ENCODE data around the gene ZNF524. TPM values are rescaled to one million over a fixed set of nuclear protein-coding genes. Genes with fewer than 3 reads are reported as not detected.

ZNF524 gene
- polyA plus RNA-seq, 1 of the 3 experiments (the other 2 are of a cell fraction): 7.3 TPM

DNA sequence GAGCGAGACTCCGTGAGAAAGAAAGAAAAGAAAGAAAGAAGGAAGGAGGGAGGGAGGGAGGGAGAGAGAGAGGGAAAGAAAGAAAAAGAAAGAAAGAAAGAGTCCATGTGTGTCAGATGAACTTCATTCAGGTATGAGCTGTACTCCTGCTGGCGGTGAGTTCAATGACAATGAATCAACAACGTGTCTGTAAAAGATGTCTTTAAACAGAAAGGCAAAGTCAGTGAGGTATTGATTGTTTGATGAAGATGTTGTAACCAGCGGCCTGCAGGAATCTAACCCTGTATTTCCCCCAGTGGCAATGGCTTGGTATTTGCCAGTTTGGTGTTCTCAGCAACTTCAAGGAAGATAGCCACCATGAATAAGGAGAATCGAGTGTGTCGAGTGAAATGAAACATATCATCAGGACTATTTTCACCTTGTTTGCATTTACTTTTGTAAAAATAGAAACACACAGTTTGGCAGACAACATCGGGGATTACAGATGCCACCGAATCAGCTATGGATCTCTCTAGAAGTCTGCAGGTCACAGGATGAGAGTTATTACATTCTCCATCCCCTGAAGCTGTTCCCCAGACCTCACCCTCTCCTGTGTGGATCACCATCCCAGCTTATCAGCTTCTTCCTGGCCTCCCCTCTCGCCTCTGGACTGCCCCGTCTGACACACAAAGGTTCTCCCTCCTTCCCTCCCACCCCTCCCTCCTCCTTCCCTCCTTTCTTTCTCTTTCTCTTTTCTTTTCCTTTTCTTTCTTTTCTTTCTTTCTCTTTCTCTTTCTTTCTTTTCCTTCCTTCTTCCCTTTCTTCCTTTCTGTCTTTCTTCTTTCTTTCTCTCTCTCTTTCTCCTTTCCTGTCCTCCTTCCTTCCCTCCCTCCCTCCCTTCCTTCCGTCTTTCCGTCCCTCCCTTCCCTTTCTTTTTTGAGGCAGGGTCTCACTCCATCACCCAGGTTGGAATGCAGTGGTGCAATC, 46.6 kb upstream of the ZNF524 start:
- H3K9me3 ChIP-seq: no peaks in the 10 kb centered on the region

More for the DNA sequence above, 46.6 kb upstream of the ZNF524 start:
- TF ChIP-seq, protein P1, sequence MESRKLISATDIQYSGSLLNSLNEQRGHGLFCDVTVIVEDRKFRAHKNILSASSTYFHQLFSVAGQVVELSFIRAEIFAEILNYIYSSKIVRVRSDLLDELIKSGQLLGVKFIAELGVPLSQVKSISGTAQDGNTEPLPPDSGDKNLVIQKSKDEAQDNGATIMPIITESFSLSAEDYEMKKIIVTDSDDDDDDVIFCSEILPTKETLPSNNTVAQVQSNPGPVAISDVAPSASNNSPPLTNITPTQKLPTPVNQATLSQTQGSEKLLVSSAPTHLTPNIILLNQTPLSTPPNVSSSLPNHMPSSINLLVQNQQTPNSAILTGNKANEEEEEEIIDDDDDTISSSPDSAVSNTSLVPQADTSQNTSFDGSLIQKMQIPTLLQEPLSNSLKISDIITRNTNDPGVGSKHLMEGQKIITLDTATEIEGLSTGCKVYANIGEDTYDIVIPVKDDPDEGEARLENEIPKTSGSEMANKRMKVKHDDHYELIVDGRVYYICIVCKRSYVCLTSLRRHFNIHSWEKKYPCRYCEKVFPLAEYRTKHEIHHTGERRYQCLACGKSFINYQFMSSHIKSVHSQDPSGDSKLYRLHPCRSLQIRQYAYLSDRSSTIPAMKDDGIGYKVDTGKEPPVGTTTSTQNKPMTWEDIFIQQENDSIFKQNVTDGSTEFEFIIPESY (IDR thresholded peaks at IDR 0.05; ENCODE audit: borderline replicate concordance, low read depth): no peak
- TF ChIP-seq RAD21 (IDR thresholded peaks at IDR 0.05; ENCODE audit: low read length): no peak
- TF ChIP-seq, protein P2, sequence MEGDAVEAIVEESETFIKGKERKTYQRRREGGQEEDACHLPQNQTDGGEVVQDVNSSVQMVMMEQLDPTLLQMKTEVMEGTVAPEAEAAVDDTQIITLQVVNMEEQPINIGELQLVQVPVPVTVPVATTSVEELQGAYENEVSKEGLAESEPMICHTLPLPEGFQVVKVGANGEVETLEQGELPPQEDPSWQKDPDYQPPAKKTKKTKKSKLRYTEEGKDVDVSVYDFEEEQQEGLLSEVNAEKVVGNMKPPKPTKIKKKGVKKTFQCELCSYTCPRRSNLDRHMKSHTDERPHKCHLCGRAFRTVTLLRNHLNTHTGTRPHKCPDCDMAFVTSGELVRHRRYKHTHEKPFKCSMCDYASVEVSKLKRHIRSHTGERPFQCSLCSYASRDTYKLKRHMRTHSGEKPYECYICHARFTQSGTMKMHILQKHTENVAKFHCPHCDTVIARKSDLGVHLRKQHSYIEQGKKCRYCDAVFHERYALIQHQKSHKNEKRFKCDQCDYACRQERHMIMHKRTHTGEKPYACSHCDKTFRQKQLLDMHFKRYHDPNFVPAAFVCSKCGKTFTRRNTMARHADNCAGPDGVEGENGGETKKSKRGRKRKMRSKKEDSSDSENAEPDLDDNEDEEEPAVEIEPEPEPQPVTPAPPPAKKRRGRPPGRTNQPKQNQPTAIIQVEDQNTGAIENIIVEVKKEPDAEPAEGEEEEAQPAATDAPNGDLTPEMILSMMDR (IDR thresholded peaks at IDR 0.05): no peak
- TF ChIP-seq, protein P3, sequence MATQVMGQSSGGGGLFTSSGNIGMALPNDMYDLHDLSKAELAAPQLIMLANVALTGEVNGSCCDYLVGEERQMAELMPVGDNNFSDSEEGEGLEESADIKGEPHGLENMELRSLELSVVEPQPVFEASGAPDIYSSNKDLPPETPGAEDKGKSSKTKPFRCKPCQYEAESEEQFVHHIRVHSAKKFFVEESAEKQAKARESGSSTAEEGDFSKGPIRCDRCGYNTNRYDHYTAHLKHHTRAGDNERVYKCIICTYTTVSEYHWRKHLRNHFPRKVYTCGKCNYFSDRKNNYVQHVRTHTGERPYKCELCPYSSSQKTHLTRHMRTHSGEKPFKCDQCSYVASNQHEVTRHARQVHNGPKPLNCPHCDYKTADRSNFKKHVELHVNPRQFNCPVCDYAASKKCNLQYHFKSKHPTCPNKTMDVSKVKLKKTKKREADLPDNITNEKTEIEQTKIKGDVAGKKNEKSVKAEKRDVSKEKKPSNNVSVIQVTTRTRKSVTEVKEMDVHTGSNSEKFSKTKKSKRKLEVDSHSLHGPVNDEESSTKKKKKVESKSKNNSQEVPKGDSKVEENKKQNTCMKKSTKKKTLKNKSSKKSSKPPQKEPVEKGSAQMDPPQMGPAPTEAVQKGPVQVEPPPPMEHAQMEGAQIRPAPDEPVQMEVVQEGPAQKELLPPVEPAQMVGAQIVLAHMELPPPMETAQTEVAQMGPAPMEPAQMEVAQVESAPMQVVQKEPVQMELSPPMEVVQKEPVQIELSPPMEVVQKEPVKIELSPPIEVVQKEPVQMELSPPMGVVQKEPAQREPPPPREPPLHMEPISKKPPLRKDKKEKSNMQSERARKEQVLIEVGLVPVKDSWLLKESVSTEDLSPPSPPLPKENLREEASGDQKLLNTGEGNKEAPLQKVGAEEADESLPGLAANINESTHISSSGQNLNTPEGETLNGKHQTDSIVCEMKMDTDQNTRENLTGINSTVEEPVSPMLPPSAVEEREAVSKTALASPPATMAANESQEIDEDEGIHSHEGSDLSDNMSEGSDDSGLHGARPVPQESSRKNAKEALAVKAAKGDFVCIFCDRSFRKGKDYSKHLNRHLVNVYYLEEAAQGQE (IDR thresholded peaks at IDR 0.05; ENCODE audit: low read depth, low read length): no peak
- TF ChIP-seq JUND (IDR thresholded peaks at IDR 0.05): no peak
- TF ChIP-seq EZH2phosphoT487 (IDR thresholded peaks at IDR 0.05; ENCODE audit: borderline replicate concordance, low read depth): no peak
- TF ChIP-seq SMC3 (IDR thresholded peaks at IDR 0.05; ENCODE audit: low read depth, low read length): no peak
- TF ChIP-seq, protein P4, sequence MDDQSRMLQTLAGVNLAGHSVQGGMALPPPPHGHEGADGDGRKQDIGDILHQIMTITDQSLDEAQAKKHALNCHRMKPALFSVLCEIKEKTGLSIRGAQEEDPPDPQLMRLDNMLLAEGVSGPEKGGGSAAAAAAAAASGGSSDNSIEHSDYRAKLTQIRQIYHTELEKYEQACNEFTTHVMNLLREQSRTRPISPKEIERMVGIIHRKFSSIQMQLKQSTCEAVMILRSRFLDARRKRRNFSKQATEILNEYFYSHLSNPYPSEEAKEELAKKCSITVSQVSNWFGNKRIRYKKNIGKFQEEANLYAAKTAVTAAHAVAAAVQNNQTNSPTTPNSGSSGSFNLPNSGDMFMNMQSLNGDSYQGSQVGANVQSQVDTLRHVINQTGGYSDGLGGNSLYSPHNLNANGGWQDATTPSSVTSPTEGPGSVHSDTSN (IDR thresholded peaks at IDR 0.05): no peak
- no peak for TF ChIP-seq FOSL2 (IDR thresholded peaks at IDR 0.05; ENCODE audit: borderline replicate concordance, low read depth)
- TF ChIP-seq GATA2 (CRISPR knock-in tag; IDR thresholded peaks at IDR 0.05): no peak
- no peak for TF ChIP-seq SIN3A (IDR thresholded peaks at IDR 0.05; ENCODE audit: borderline replicate concordance, low read depth, low read length)
- TF ChIP-seq, protein P5, sequence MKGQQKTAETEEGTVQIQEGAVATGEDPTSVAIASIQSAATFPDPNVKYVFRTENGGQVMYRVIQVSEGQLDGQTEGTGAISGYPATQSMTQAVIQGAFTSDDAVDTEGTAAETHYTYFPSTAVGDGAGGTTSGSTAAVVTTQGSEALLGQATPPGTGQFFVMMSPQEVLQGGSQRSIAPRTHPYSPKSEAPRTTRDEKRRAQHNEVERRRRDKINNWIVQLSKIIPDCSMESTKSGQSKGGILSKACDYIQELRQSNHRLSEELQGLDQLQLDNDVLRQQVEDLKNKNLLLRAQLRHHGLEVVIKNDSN (IDR thresholded peaks at IDR 0.05; ENCODE audit: borderline replicate concordance, low read depth): no peak
- TF ChIP-seq EP300 (IDR thresholded peaks at IDR 0.05; ENCODE audit: borderline replicate concordance in 1 of 2, low read depth in 1 of 2, low read length in 1 of 2): no peak
- no peak for TF ChIP-seq RCOR1 (IDR thresholded peaks at IDR 0.05; ENCODE audit: low read length)
- no peak for TF ChIP-seq NRF1 (IDR thresholded peaks at IDR 0.05; ENCODE audit: low read depth, low read length)
- Histone ChIP-seq H3K4me3 (ENCODE audit: low read depth in 2 of 2, low read length in 1 of 2) (no peak overlapping the region), H3K9ac (no peak overlapping the region), H3K27ac (ENCODE audit: low read depth in 2 of 2, low read length in 1 of 2) (no peak overlapping the region), H2AFZ (ENCODE audit: low read depth) (no peak overlapping the region), H3K27me3 (ENCODE audit: insufficient read depth) (no peaks in the 10 kb centered on the region), H3K4me1 (ENCODE audit: control insufficient read depth in 1 of 2, insufficient read depth in 2 of 2, low read depth in 1 of 2, low read length in 1 of 2) (peaks cover 0 to 12% of the 10 kb centered on the region in 2 experiments; a peak in 3 of 4 replicates), H3K9me2 (no peaks in the 10 kb centered on the region), H3K4me2 (no peak overlapping the region), H3F3A (replicated peaks; ENCODE audit: insufficient read depth) (peaks cover 15% of the 10 kb centered on the region), H4K20me1 (ENCODE audit: insufficient read depth) (no peaks in the 10 kb centered on the region), H3K79me2 (ENCODE audit: insufficient read depth) (no peaks in the 10 kb centered on the region), H3K36me3 (replicated peaks in 1 of 2; ENCODE audit: control insufficient read depth in 1 of 2, insufficient read depth in 2 of 2, low read length in 1 of 2) (no peaks in the 10 kb centered on the region)
- DNase-seq: no peak
- ChIA-PET CTCF (interaction anchor here (1.3 kb wide), 1 partner anchor 53 kb away, joined by 3 read pairs; no protein-coding TSS in a partner anchor), POLR2A (no interaction called here)
- 70% methylated on average over 13 of the region's 13 CpGs for WGBS (ENCODE audit: low lambda C conversion rate)
